Esophagus squamous epithelium (tissue), 5 donors: Measurements from ENCODE around the gene ANAPC4. TPM values are rescaled to one million over a fixed set of nuclear protein-coding genes. Genes with fewer than 3 reads are reported as not detected.

Experiments
- DNase-seq: peaks from one replicate; lab custom pipeline; 2025; lab: John Stamatoyannopoulos, UW
- H3K27ac ChIP-seq, 4 donors: fragments of 200-600 bp; sonication (generic); one replicate each; pipeline ENCODE4 v1.5.1; 2016 to 2019; ENCODE audit warnings: mild to moderate bottlenecking in 1 of 4
- H3K27me3 ChIP-seq, 4 donors: fragments of 200-600 bp; sonication (generic); 1 replicate in 3 of 4; 2 replicates in 1 of 4; pipeline versions ENCODE4 v1.5.1 to v1.6.0; 2017 to 2021; ENCODE audit warnings: antibody characterized with exemption in 1 of 4
- H3K36me3 ChIP-seq, 3 donors: fragments of 200-600 bp; sonication (generic); one replicate each; pipeline ENCODE4 v1.5.1; 2016 to 2019
- H3K4me1 ChIP-seq, 3 donors: fragments of 200-600 bp; sonication (generic); one replicate each; pipeline ENCODE4 v1.5.1; 2017 to 2019
- H3K4me3 ChIP-seq, 4 donors: fragments of 200-600 bp; sonication (generic); 1 replicate in 3 of 4; 2 replicates in 1 of 4; pipeline ENCODE4 v1.5.1; 2016 to 2019; ENCODE audit warnings: mild to moderate bottlenecking in 2 of 4, moderate library complexity in 1 of 4
- H3K9me3 ChIP-seq, 3 donors: fragments of 200-600 bp; sonication (generic); one replicate each; pipeline ENCODE4 v1.5.1; 2016 to 2019
- POLR2A ChIP-seq, 4 donors: fragments of 450-650 bp; IDR thresholded peaks; one replicate each; pipeline ENCODE4 v1.6.1; 2017; ENCODE audit warnings: antibody characterized with exemption in 4 of 4, mild to moderate bottlenecking in 4 of 4, moderate library complexity in 3 of 4
- WGBS, 2 donors: methylation state at CpG; one replicate each; pipeline ENCODE4 v1.1.5; 2018; 5-methylcytosine and 5-hydroxymethylcytosine counted together
- intact Hi-C: fragments of 100-400 bp; cut with DNase I; formaldehyde crosslinking; loops from one replicate; pipeline ENCODE4 v1.15.0; 2022
- total RNA-seq, 4 donors: library from RNA; depleted of rRNA; stranded (reverse); fragments of >200 nt; gene quantifications; one replicate each; pipeline ENCODE4 v1.1.0, GENCODE V29; 2016
- TF ChIP-seq, protein P1 (sequence below), 6 experiments: fragments of 450-650 bp in 4 of 6; fragments of 200-600 bp in 2 of 6; sonication (generic) in 2 of 6; IDR thresholded peaks; one replicate each; pipeline ENCODE4 v1.5.1; 2016 to 2019; ENCODE audit warnings: antibody characterized with exemption in 6 of 6, mild to moderate bottlenecking in 4 of 6, moderate library complexity in 4 of 6
- donor health status: DM: yes; HTN: yes; CAD: no.

Gene ANAPC4
- total RNA-seq, 4 donors from 2014 or later = 9.6 to 27.0 (median 20.0) TPM

DNA sequence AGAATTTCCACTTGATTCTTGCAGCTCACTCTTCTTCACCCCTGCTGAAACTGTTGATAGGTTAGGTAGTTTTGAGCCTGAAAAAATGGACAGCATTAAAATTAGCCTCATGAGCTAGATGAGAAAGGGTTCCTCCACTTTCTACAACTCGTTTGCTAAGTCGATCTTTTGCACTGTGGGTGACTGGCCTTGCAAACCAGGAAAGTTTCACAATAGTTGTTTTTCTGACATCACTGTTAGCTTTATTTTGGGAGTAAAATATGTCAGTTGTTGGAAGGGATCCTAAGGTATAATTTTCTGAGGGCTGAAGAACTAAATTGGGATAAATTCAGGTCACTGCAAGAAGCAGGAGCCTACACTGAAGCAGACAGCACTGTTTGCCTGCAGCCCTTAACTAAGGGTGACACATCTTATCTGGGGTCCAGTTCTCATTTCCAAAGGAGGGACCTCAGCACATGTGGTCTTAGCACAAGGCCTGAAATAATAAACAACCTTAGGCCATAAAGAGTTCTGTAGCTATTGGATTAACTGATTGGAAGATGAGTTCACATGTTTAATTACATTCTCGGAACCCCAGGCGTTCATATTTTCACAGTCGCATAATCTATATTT is 29.1 kb downstream of the ANAPC4 start:
- 84 to 92% methylated on average over 5 of the region's 5 CpGs for WGBS, 2 donors
- peaks cover 9 to 100% (median 13%) of the 10 kb centered on the region in 3 donors for H3K36me3 ChIP-seq

DNA sequence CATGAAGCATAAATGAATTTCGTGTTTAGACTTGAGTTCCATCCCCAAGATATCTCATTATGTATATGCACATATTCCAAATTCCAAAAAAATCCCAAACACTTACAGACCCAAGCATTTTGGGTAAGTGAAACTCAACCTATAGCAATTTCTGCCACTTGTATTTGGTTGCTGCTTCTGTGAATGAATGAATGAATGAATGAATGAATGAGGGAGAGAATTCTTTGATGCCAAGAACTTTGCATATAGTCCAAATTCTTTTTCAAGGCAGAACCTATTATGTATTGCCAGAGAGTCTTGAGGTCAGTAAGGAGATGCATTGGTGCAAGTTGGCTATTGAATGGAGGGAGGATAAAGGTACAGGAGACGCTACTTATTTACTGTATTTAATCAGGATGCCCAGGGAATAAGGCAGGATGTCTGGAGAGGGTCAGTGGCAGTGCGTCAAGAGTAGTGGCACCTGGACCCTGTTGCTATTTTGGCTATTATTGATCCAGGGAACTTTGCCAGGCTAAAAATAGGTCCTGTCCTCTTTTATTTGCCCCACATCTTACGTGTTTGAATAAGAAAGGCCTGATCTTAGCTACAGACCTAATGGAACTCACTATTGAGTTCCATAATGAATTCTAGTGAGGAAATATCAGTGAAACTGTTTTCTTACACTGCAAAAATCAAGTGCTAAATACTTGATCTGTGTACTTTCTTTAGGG is 33.9 kb downstream of the ANAPC4 start:
- no peak overlapping the region for H3K27ac ChIP-seq
- intact Hi-C loops = no loop called here
- WGBS, 2 donors = 87 to 94% methylated on average over 4 of the region's 4 CpGs
- DNase-seq = no peak
- no peak overlapping the region for H3K4me3 ChIP-seq
- peaks cover 7 to 100% (median 9%) of the 10 kb centered on the region in 3 donors for H3K36me3 ChIP-seq
- no peaks in the 10 kb centered on the region for H3K4me1 ChIP-seq
- TF ChIP-seq, protein P1, sequence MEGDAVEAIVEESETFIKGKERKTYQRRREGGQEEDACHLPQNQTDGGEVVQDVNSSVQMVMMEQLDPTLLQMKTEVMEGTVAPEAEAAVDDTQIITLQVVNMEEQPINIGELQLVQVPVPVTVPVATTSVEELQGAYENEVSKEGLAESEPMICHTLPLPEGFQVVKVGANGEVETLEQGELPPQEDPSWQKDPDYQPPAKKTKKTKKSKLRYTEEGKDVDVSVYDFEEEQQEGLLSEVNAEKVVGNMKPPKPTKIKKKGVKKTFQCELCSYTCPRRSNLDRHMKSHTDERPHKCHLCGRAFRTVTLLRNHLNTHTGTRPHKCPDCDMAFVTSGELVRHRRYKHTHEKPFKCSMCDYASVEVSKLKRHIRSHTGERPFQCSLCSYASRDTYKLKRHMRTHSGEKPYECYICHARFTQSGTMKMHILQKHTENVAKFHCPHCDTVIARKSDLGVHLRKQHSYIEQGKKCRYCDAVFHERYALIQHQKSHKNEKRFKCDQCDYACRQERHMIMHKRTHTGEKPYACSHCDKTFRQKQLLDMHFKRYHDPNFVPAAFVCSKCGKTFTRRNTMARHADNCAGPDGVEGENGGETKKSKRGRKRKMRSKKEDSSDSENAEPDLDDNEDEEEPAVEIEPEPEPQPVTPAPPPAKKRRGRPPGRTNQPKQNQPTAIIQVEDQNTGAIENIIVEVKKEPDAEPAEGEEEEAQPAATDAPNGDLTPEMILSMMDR (IDR thresholded peaks at IDR 0.05) = no peak
- TF ChIP-seq POLR2A (IDR thresholded peaks at IDR 0.05) = no peak
- no peaks in the 10 kb centered on the region for H3K9me3 ChIP-seq
- H3K27me3 ChIP-seq = no peaks in the 10 kb centered on the region

More for the DNA sequence above, 29.1 kb downstream of the ANAPC4 start:
- DNase-seq = no peak
- intact Hi-C loops = no loop called here
- no peaks in the 10 kb centered on the region for H3K9me3 ChIP-seq
- H3K27ac ChIP-seq = no peak overlapping the region
- no peaks in the 10 kb centered on the region for H3K27me3 ChIP-seq
- no peak overlapping the region for H3K4me3 ChIP-seq
- H3K4me1 ChIP-seq = no peaks in the 10 kb centered on the region
- TF ChIP-seq, protein P1 (IDR thresholded peaks at IDR 0.05) = no peak
- no peak for TF ChIP-seq POLR2A (IDR thresholded peaks at IDR 0.05)

DNA sequence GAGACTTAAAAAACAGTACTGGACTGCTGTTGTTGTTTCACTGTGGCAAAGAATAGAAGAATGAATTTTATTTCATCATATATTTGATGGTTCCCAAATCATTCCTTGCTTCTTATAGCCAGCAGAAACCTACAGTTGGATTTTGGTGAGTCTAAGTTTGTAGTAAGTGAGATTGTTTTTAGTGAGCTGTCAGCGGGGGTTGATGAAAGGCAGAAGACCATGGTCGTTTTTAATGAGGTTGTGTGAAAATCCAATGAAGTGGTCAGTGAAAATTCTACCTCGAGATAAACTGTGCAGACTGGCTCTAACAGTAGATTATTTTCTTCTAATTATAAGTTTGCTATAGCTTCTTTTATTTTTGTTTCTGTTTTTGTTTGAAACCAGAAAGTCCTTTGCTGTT is 36.2 kb downstream of the ANAPC4 start:
- Histone ChIP-seq H3K9me3 (no peaks in the 10 kb centered on the region), H3K4me3 (no peak overlapping the region), H3K4me1 (no peaks in the 10 kb centered on the region), H3K27me3 (no peaks in the 10 kb centered on the region), H3K27ac (no peak overlapping the region), H3K36me3 (peaks cover 7 to 100% (median 15%) of the 10 kb centered on the region in 3 donors)
- intact Hi-C loops = no loop called here
- DNase-seq = no peak
- 69 to 80% methylated on average over 3 of the region's 3 CpGs for WGBS, 2 donors
- TF ChIP-seq, protein P1 (IDR thresholded peaks at IDR 0.05) = no peak
- no peak for TF ChIP-seq POLR2A (IDR thresholded peaks at IDR 0.05)

DNA sequence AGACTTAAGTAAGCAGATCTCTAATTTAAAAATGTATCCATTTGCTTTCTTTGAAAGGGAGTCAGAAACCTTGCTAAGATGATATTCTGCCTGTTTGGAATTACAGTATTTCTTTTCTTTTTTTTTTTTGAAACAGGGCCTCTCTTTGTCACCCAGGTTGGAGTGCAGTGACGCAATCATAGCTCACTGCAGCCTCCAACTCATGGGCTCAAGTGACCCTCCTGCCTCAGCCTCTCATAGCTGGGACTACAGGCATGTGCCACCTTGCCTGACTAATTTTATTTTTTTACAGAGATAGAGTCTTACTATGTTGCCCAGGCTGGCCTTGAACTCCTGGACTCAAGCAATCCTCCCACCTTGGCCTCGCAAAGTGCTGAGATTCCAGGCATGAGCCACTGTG is 40.0 kb downstream of the ANAPC4 start:
- no peak overlapping the region for H3K4me3 ChIP-seq
- H3K36me3 ChIP-seq = peaks cover 0 to 94% (median 6%) of the 10 kb centered on the region in 3 donors
- TF ChIP-seq, protein P1 (IDR thresholded peaks at IDR 0.05) = no peak
- no peak for TF ChIP-seq POLR2A (IDR thresholded peaks at IDR 0.05)
- no peaks in the 10 kb centered on the region for H3K4me1 ChIP-seq
- 92 to 100% methylated on average over 2 of the region's 2 CpGs for WGBS, 2 donors
- H3K27ac ChIP-seq = no peak overlapping the region
- no peak for DNase-seq
- no peaks in the 10 kb centered on the region for H3K9me3 ChIP-seq
- no peaks in the 10 kb centered on the region for H3K27me3 ChIP-seq
- intact Hi-C loops = no loop called here

DNA sequence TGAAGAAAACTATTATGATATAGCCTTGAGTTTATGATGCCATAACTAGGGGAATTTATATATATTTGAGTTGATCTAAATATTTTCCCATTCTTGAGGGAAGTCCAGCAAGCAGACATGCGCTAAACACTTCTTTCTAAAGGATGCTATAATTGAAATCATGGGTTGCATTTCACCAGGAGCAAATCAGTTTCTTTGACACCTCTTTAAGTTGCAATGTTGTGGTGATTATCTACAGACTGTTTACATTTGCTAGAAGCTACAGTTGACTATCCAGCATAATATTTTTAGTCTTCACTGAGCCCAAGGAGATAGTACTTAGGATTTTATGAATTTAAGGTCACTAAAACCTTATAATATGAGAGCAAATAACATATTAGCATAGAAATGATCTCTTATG is 43.9 kb downstream of the ANAPC4 start:
- DNase-seq = no peak
- intact Hi-C loops = no loop called here
- WGBS, 2 donors = 94 to 100% methylated on average over 1 of the region's 1 CpG
- Histone ChIP-seq H3K9me3 (no peaks in the 10 kb centered on the region), H3K36me3 (peaks cover 0 to 55% (median 6%) of the 10 kb centered on the region in 3 donors), H3K27ac (no peak overlapping the region), H3K27me3 (no peaks in the 10 kb centered on the region), H3K4me1 (no peaks in the 10 kb centered on the region), H3K4me3 (no peak overlapping the region)
- no peak for TF ChIP-seq POLR2A (IDR thresholded peaks at IDR 0.05)
- TF ChIP-seq, protein P1 (IDR thresholded peaks at IDR 0.05) = no peak
